Upper lobe of left lung (tissue), 6 donors: ENCODE data around the gene KCNMA1. TPM values are rescaled to one million over a fixed set of nuclear protein-coding genes. Genes with fewer than 3 reads are reported as not detected.

ENCODE experiments used
- ATAC-seq, 2 donors: fragments of 200-7000 bp; cut with Tn5 transposase; one replicate each; pipeline ENCODE4 v1.9.1; 2022; ENCODE audit warnings: mild to moderate bottlenecking in 2 of 2, moderate library complexity in 2 of 2; ENCODE audit not compliant: low FRiP score in 2 of 2
- DNase-seq, 2 donors: peaks; one replicate each; pipeline ENCODE4 v3.0.0-alpha.2; 2019 to 2020
- H3K27ac ChIP-seq, 4 donors: fragments of 200-600 bp; sonication (generic); one replicate each; pipeline ENCODE4 v1.5.1; 2016 to 2019
- H3K27me3 ChIP-seq, 4 donors: fragments of 200-600 bp; sonication (generic); one replicate each; pipeline ENCODE4 v1.5.1; 2017 to 2019
- H3K36me3 ChIP-seq, 4 donors: fragments of 200-600 bp; sonication (generic); one replicate each; pipeline ENCODE4 v1.5.1; 2016 to 2019
- H3K4me1 ChIP-seq, 4 donors: fragments of 200-600 bp; sonication (generic); one replicate each; pipeline ENCODE4 v1.5.1; 2018 to 2019
- H3K4me3 ChIP-seq, 4 donors: fragments of 200-600 bp; sonication (generic); one replicate each; pipeline ENCODE4 v1.5.1; 2017 to 2019; ENCODE audit warnings: mild to moderate bottlenecking in 2 of 4, moderate library complexity in 1 of 4
- H3K9me3 ChIP-seq, 4 donors: fragments of 200-600 bp; sonication (generic); one replicate each; pipeline ENCODE4 v1.5.1; 2018 to 2019
- EP300 ChIP-seq, 4 donors: sonication (generic); formaldehyde crosslinking; IDR thresholded peaks; one replicate each; pipeline ENCODE4 v1.5.1; 2017; ENCODE audit warnings: antibody characterized with exemption in 4 of 4, control low read depth in 2 of 4
- POLR2A ChIP-seq, 4 donors: fragments of 450-650 bp; IDR thresholded peaks; one replicate each; pipeline ENCODE4 v1.5.1; 2016 to 2017; ENCODE audit warnings: antibody characterized with exemption in 4 of 4, mild to moderate bottlenecking in 2 of 4
- POLR2AphosphoS5 ChIP-seq, 2 donors: sonication (generic); formaldehyde crosslinking; IDR thresholded peaks; one replicate each; pipeline ENCODE4 v1.5.1; 2017; ENCODE audit warnings: antibody characterized with exemption in 2 of 2
- WGBS, 2 donors: methylation state at CpG; one replicate each; pipeline ENCODE4 v1.1.5; 2017 to 2018; 5-methylcytosine and 5-hydroxymethylcytosine counted together
- total RNA-seq, 6 donors: library from RNA; depleted of rRNA in 4 of 6; stranded (reverse); fragments of >200 nt in 4 of 6; gene quantifications; one replicate each; pipeline versions ENCODE4 v1.1.0 to v1.2.1, GENCODE V29; 2016 to 2021
- TF ChIP-seq, protein P1 (sequence below), 6 experiments: fragments of 450-650 bp in 4 of 6; fragments of 200-600 bp in 2 of 6; sonication (generic) in 2 of 6; IDR thresholded peaks; one replicate each; pipeline ENCODE4 v1.5.1; 2016 to 2019; ENCODE audit warnings: antibody characterized with exemption in 6 of 6
- donor health status: DM: no; HTN: no; CAD: no; lungs with moderate emphysema.
- donor health status: DM: no; HTN: yes; CAD: no; lungs with severe emphysema.

The KCNMA1 gene
- total RNA-seq, 6 donors from 2014 or later: 5.8 to 107 (median 22.0) TPM

GRCh38 chr10:77513781-77514331 is 123.8 kb downstream of the KCNMA1 start:
- peak; percentile 21 to 39 for DNase-seq
- TF ChIP-seq, protein P1, sequence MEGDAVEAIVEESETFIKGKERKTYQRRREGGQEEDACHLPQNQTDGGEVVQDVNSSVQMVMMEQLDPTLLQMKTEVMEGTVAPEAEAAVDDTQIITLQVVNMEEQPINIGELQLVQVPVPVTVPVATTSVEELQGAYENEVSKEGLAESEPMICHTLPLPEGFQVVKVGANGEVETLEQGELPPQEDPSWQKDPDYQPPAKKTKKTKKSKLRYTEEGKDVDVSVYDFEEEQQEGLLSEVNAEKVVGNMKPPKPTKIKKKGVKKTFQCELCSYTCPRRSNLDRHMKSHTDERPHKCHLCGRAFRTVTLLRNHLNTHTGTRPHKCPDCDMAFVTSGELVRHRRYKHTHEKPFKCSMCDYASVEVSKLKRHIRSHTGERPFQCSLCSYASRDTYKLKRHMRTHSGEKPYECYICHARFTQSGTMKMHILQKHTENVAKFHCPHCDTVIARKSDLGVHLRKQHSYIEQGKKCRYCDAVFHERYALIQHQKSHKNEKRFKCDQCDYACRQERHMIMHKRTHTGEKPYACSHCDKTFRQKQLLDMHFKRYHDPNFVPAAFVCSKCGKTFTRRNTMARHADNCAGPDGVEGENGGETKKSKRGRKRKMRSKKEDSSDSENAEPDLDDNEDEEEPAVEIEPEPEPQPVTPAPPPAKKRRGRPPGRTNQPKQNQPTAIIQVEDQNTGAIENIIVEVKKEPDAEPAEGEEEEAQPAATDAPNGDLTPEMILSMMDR (IDR thresholded peaks at IDR 0.05): no peak
- TF ChIP-seq POLR2A (IDR thresholded peaks at IDR 0.05) (no peak), POLR2AphosphoS5 (IDR thresholded peaks at IDR 0.05) (no peak), EP300 (IDR thresholded peaks at IDR 0.05) (no peak)
- Histone ChIP-seq H3K27me3 (no peaks in the 10 kb centered on the region), H3K36me3 (no peaks in the 10 kb centered on the region), H3K4me1 (no peaks in the 10 kb centered on the region), H3K27ac (no peak overlapping the region), H3K9me3 (no peaks in the 10 kb centered on the region), H3K4me3 (no peak overlapping the region)
- peak; percentile 40 to 59 for ATAC-seq
- WGBS, 2 donors: 89 to 92% methylated on average over 9 to 15 of the region's 15 CpGs

DNA sequence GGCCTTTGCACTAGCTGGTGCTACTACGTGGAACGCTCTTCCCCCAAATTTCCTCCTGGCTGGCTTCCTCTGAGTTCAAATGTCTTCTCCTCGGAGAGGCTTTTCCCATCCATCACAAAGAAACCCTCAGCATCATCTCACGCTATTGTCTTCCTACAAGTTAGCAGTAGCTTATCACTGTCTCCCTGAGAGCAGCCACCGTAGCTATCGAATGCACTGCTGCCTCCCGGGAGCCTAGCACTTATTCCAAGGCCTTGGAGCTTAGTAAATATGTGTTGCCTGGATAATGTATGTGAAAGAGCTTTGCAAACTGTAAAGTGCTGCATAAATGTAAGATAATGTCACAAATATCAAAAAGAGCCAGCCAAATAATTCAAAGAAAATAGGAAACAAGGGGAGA is 124.4 kb downstream of the KCNMA1 start:
- no peaks in the 10 kb centered on the region for H3K9me3 ChIP-seq
- no peak for DNase-seq
- no peak for ATAC-seq
- no peak overlapping the region for H3K27ac ChIP-seq
- H3K36me3 ChIP-seq: no peaks in the 10 kb centered on the region
- no peak overlapping the region for H3K4me3 ChIP-seq
- H3K4me1 ChIP-seq: no peaks in the 10 kb centered on the region
- H3K27me3 ChIP-seq: no peaks in the 10 kb centered on the region
- TF ChIP-seq POLR2AphosphoS5 (IDR thresholded peaks at IDR 0.05): no peak
- no peak for TF ChIP-seq POLR2A (IDR thresholded peaks at IDR 0.05)
- TF ChIP-seq, protein P1 (IDR thresholded peaks at IDR 0.05): no peak
- no peak for TF ChIP-seq EP300 (IDR thresholded peaks at IDR 0.05)
- 86 to 91% methylated on average over 7 of the region's 7 CpGs for WGBS, 2 donors

DNA sequence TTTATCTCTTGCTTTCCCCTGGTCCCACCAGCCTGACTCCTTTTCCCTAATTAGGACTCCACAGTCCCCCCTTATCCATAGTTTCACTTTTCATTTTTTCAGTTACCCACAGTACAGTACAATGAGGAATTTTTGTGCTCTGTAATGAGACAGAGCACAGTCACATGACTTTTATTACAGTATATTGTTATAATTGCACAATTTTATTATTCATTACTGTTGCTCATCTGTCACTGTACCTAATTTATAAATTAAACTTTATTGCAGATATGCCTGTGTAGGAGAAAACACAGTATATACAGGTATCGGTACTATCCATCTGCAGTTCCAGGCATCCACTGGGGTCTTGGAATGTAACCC is 125.4 kb downstream of the KCNMA1 start:
- ATAC-seq: no peak
- H3K4me1 ChIP-seq: no peaks in the 10 kb centered on the region

DNA sequence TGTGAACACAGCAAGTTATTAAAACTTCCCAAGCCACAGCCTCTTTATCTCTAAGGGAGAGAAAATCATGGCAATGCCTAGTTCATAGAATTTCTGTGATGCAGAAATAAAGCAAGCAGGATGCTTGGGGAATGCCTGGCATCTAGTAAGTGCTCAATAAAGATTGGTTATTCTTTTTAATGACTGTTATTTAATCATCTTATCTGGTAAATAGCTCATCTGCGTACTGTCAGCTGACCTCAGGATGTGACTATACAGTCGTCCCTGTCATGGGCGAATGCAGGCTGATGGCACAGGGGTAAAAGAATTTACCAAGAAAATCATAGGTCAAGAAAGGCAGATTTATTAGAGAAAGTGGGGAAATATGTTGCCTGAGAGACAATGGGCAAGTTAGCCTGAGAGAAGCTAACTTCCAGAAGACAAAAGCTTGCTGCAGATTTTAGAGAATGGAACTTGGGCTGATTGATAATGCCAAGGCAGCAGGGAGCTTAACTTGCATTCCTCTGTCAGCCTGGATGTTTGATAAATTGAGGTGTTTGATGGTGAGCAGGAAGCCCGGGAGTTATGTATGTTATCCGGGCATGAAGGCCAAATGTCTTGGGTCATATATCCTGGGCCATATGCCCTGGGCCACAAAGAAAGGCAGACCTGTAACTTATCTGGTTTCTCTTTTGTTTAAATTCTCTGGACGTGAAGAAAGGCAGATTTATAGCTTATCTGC is 126.0 kb downstream of the KCNMA1 start:
- ATAC-seq (no peak), DNase-seq (no peak)
- Histone ChIP-seq H3K4me3 (no peak overlapping the region), H3K9me3 (no peaks in the 10 kb centered on the region), H3K4me1 (no peaks in the 10 kb centered on the region), H3K27me3 (no peaks in the 10 kb centered on the region), H3K27ac (no peak overlapping the region), H3K36me3 (no peaks in the 10 kb centered on the region)
- TF ChIP-seq EP300 (IDR thresholded peaks at IDR 0.05) (no peak), POLR2A (IDR thresholded peaks at IDR 0.05) (no peak), POLR2AphosphoS5 (IDR thresholded peaks at IDR 0.05) (no peak)
- TF ChIP-seq, protein P1 (IDR thresholded peaks at IDR 0.05): no peak
- 67 to 71% methylated on average over 6 of the region's 6 CpGs for WGBS, 2 donors

More for the DNA sequence above, 125.4 kb downstream of the KCNMA1 start:
- 97 to 100% methylated on average over 1 of the region's 1 CpG for WGBS, 2 donors
- DNase-seq: no peak
- Histone ChIP-seq H3K27me3 (no peaks in the 10 kb centered on the region), H3K36me3 (no peaks in the 10 kb centered on the region), H3K9me3 (no peaks in the 10 kb centered on the region), H3K4me3 (no peak overlapping the region), H3K27ac (no peak overlapping the region)
- TF ChIP-seq POLR2AphosphoS5 (IDR thresholded peaks at IDR 0.05): no peak
- TF ChIP-seq, protein P1 (IDR thresholded peaks at IDR 0.05): no peak
- no peak for TF ChIP-seq EP300 (IDR thresholded peaks at IDR 0.05)
- no peak for TF ChIP-seq POLR2A (IDR thresholded peaks at IDR 0.05)

- 84 to 86% methylated on average over 7 of the region's 7 CpGs for WGBS, 2 donors
- ATAC-seq: no peak
- TF ChIP-seq POLR2A (IDR thresholded peaks at IDR 0.05) (no peak), EP300 (IDR thresholded peaks at IDR 0.05) (no peak), POLR2AphosphoS5 (IDR thresholded peaks at IDR 0.05) (no peak)
- TF ChIP-seq, protein P1 (IDR thresholded peaks at IDR 0.05): no peak
Observed at GRCh38 chr10:77510695-77511094, 126.9 kb downstream of the KCNMA1 start.

More at GRCh38 chr10:77510695-77511094, 126.9 kb downstream of the KCNMA1 start:
- Histone ChIP-seq H3K4me1 (peaks cover 0 to 2% (median under 1%) of the 10 kb centered on the region in 4 donors), H3K27ac (no peak overlapping the region), H3K4me3 (no peak overlapping the region), H3K27me3 (no peaks in the 10 kb centered on the region), H3K9me3 (no peaks in the 10 kb centered on the region), H3K36me3 (no peaks in the 10 kb centered on the region)
- no peak for DNase-seq
